ENCODE results near the gene SIVA1.

Gene SIVA1

DNA sequence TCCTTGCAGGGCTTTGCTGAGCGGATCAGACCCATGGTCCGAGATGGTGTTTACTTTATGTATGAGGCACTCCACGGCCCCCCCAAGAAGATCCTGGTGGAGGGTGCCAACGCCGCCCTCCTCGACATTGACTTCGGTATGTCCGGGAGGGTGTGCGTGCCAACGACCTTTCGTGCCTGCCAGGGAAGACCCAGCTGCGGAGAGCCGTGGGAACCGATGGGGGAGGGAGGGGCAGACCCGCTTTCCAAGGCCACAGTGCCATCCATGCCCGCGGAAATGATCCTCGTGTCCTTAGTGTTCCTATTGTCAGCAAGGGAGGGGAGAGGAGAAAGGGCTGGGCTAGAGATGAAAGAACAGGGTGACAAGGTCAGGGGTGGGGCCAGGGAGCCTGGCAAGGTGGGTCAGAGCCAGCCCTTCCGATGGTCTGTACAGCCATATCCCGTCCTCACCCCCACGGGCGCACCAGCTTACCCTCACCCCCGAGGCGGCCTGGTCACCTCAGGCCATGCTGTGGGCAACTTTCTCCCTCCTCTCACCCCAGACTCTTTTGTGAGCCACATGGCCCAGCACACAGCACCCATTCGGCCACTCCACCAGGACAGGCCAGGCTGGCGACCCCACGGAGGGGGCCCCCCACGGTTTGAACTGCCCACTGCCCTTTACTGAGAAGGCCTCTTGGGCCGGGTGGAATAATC, 11.7 kb upstream of the SIVA1 start:
- H3K27ac ChIP-seq (ENCODE audit: extremely low read depth, low read depth, low read length), result no peak overlapping the region
- no peaks in the 10 kb centered on the region for H3K9me3 ChIP-seq (ENCODE audit: control insufficient read depth, insufficient read depth, low read depth, low read length)
- CTCF ChIA-PET, result no interaction called here
- no peak overlapping the region for H3K4me3 ChIP-seq (ENCODE audit: low read depth, low read length)
- POLR2A ChIA-PET, result no interaction called here
- H3K4me1 ChIP-seq (ENCODE audit: control insufficient read depth, insufficient read depth, low read length), result no peaks in the 10 kb centered on the region
- no peaks in the 10 kb centered on the region for H3K36me3 ChIP-seq (ENCODE audit: control insufficient read depth in 2 of 2, insufficient read depth in 1 of 2, low read length in 2 of 2)
- TF ChIP-seq, protein P1, sequence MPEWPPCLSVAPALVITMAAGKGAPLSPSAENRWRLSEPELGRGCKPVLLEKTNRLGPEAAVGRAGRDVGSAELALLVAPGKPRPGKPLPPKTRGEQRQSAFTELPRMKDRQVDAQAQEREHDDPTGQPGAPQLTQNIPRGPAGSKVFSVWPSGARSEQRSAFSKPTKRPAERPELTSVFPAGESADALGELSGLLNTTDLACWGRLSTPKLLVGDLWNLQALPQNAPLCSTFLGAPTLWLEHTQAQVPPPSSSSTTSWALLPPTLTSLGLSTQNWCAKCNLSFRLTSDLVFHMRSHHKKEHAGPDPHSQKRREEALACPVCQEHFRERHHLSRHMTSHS (tag by site-specific recombination; IDR thresholded peaks at IDR 0.05), result no peak
- TF ChIP-seq ZNF473 (tag by site-specific recombination; IDR thresholded peaks at IDR 0.05), result no peak

DNA sequence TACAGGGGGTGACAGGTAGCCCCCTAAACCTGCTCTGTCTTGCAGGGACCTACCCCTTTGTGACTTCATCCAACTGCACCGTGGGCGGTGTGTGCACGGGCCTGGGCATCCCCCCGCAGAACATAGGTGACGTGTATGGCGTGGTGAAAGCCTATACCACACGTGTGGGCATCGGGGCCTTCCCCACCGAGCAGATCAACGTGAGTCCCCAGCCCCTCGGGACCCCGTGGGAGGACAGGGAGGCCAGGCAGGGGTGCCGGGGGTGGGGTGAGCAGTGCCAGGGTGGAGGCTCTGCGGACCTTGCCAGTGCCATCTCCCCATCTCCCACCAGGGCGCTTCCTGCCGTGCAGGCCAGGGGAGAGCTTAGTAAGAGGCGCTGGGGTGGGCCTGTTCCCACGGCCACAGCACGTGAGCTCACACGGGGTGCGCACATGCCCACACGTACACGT, 11.1 kb upstream of the SIVA1 start:
- POLR2A ChIA-PET, result interaction anchor here (2.1 kb wide), 1 partner anchor 11 kb away, joined by 9 read pairs; the partner anchor contains the start of gene SIVA1
- Histone ChIP-seq H3K4me3 (ENCODE audit: low read depth, low read length) (no peak overlapping the region), H3K4me1 (ENCODE audit: control insufficient read depth, insufficient read depth, low read length) (no peaks in the 10 kb centered on the region), H3K36me3 (ENCODE audit: control insufficient read depth in 2 of 2, insufficient read depth in 1 of 2, low read length in 2 of 2) (no peaks in the 10 kb centered on the region), H3K27ac (ENCODE audit: extremely low read depth, low read depth, low read length) (no peak overlapping the region), H3K9me3 (ENCODE audit: control insufficient read depth, insufficient read depth, low read depth, low read length) (no peaks in the 10 kb centered on the region)
- TF ChIP-seq ZNF660 (tag by site-specific recombination; IDR thresholded peaks at IDR 0.05) (no peak), ZNF239 (tag by site-specific recombination; IDR thresholded peaks at IDR 0.05) (peak; percentile 88), EGR2 (tag by site-specific recombination; IDR thresholded peaks at IDR 0.05; ENCODE audit: low read depth) (peak; percentile 67), ZFP41 (tag by site-specific recombination; IDR thresholded peaks at IDR 0.05; ENCODE audit: borderline replicate concordance) (no peak), ZFHX2 (tag by site-specific recombination; conservative IDR thresholded peaks at IDR 0.05) (peak; percentile 80)
- CTCF ChIA-PET, result no interaction called here

DNA sequence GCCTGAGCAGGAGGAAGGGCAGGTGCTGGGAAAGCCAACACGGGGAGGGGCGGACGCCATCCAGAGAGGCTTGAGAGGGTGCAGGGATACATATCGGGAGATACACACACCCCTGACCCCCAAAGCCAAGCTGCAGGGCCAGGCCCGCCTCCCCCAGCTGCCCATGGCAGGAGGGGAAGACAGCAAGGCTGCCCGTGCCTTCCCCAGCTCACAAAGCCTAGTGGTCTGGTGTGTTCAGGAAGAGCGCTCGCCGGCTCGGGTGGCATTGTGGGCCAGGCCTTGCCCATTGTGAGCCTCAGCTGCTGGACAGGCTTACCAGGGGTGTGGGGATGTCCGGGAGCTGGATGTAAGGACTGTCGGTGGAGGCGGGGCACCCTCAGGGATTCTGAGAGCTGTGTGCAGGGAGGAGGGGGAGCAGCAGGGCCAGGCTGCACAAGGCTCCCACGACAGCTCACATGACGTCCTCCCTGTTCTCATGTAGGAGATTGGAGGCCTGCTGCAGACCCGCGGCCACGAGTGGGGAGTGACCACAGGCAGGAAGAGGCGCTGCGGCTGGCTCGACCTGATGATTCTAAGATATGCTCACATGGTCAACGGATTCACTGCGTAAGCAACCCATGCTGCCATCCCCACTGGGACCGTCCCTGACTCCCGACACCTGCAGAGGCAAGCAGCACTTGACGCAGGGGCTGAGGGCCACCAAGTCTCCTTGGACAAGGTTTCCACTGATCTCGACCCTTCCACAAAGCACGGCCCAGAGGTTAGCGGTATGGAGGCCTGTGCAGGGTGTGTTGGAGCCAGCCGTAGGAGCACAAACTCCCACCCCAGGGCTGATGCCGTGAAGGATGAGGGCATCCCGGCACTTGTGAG, 10.1 kb upstream of the SIVA1 start:
- Histone ChIP-seq H3K9me3 (ENCODE audit: control insufficient read depth, insufficient read depth, low read depth, low read length) (no peaks in the 10 kb centered on the region), H3K4me3 (ENCODE audit: low read depth, low read length) (no peak overlapping the region), H3K36me3 (ENCODE audit: control insufficient read depth in 2 of 2, insufficient read depth in 1 of 2, low read length in 2 of 2) (no peaks in the 10 kb centered on the region), H3K4me1 (ENCODE audit: control insufficient read depth, insufficient read depth, low read length) (no peaks in the 10 kb centered on the region), H3K27ac (ENCODE audit: extremely low read depth, low read depth, low read length) (no peak overlapping the region)
- ChIA-PET POLR2A (interaction anchor here (2.1 kb wide), 1 partner anchor 10 kb away, joined by 9 read pairs; the partner anchor contains the start of gene SIVA1), CTCF (interaction anchor here (0.5 kb wide), 1 partner anchor 1630 kb away, joined by 3 read pairs; no protein-coding TSS in a partner anchor)
- TF ChIP-seq, protein P2, sequence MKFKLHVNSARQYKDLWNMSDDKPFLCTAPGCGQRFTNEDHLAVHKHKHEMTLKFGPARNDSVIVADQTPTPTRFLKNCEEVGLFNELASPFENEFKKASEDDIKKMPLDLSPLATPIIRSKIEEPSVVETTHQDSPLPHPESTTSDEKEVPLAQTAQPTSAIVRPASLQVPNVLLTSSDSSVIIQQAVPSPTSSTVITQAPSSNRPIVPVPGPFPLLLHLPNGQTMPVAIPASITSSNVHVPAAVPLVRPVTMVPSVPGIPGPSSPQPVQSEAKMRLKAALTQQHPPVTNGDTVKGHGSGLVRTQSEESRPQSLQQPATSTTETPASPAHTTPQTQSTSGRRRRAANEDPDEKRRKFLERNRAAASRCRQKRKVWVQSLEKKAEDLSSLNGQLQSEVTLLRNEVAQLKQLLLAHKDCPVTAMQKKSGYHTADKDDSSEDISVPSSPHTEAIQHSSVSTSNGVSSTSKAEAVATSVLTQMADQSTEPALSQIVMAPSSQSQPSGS (tag by site-specific recombination; IDR thresholded peaks at IDR 0.05; ENCODE audit: low read depth), result no peak
- TF ChIP-seq ZNF560 (tag by site-specific recombination; IDR thresholded peaks at IDR 0.05; ENCODE audit: borderline replicate concordance), result no peak
- TF ChIP-seq SP7 (tag by site-specific recombination; IDR thresholded peaks at IDR 0.05), result no peak
- TF ChIP-seq ZNF510 (tag by site-specific recombination; IDR thresholded peaks at IDR 0.05; ENCODE audit: insufficient replicate concordance), result no peak
- TF ChIP-seq, protein P3, sequence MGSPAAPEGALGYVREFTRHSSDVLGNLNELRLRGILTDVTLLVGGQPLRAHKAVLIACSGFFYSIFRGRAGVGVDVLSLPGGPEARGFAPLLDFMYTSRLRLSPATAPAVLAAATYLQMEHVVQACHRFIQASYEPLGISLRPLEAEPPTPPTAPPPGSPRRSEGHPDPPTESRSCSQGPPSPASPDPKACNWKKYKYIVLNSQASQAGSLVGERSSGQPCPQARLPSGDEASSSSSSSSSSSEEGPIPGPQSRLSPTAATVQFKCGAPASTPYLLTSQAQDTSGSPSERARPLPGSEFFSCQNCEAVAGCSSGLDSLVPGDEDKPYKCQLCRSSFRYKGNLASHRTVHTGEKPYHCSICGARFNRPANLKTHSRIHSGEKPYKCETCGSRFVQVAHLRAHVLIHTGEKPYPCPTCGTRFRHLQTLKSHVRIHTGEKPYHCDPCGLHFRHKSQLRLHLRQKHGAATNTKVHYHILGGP (tag by site-specific recombination; IDR thresholded peaks at IDR 0.05), result no peak
- TF ChIP-seq ZNF324 (tag by site-specific recombination; IDR thresholded peaks at IDR 0.05), result no peak
- TF ChIP-seq, protein P4, sequence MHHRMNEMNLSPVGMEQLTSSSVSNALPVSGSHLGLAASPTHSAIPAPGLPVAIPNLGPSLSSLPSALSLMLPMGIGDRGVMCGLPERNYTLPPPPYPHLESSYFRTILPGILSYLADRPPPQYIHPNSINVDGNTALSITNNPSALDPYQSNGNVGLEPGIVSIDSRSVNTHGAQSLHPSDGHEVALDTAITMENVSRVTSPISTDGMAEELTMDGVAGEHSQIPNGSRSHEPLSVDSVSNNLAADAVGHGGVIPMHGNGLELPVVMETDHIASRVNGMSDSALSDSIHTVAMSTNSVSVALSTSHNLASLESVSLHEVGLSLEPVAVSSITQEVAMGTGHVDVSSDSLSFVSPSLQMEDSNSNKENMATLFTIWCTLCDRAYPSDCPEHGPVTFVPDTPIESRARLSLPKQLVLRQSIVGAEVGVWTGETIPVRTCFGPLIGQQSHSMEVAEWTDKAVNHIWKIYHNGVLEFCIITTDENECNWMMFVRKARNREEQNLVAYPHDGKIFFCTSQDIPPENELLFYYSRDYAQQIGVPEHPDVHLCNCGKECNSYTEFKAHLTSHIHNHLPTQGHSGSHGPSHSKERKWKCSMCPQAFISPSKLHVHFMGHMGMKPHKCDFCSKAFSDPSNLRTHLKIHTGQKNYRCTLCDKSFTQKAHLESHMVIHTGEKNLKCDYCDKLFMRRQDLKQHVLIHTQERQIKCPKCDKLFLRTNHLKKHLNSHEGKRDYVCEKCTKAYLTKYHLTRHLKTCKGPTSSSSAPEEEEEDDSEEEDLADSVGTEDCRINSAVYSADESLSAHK (tag by site-specific recombination; IDR thresholded peaks at IDR 0.05), result no peak
- TF ChIP-seq, protein P5, sequence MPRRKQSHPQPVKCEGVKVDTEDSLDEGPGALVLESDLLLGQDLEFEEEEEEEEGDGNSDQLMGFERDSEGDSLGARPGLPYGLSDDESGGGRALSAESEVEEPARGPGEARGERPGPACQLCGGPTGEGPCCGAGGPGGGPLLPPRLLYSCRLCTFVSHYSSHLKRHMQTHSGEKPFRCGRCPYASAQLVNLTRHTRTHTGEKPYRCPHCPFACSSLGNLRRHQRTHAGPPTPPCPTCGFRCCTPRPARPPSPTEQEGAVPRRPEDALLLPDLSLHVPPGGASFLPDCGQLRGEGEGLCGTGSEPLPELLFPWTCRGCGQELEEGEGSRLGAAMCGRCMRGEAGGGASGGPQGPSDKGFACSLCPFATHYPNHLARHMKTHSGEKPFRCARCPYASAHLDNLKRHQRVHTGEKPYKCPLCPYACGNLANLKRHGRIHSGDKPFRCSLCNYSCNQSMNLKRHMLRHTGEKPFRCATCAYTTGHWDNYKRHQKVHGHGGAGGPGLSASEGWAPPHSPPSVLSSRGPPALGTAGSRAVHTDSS (tag by site-specific recombination; IDR thresholded peaks at IDR 0.05), result no peak
- TF ChIP-seq, protein P6, sequence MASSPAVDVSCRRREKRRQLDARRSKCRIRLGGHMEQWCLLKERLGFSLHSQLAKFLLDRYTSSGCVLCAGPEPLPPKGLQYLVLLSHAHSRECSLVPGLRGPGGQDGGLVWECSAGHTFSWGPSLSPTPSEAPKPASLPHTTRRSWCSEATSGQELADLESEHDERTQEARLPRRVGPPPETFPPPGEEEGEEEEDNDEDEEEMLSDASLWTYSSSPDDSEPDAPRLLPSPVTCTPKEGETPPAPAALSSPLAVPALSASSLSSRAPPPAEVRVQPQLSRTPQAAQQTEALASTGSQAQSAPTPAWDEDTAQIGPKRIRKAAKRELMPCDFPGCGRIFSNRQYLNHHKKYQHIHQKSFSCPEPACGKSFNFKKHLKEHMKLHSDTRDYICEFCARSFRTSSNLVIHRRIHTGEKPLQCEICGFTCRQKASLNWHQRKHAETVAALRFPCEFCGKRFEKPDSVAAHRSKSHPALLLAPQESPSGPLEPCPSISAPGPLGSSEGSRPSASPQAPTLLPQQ (tag by site-specific recombination; IDR thresholded peaks at IDR 0.05), result no peak
- TF ChIP-seq, protein P7, sequence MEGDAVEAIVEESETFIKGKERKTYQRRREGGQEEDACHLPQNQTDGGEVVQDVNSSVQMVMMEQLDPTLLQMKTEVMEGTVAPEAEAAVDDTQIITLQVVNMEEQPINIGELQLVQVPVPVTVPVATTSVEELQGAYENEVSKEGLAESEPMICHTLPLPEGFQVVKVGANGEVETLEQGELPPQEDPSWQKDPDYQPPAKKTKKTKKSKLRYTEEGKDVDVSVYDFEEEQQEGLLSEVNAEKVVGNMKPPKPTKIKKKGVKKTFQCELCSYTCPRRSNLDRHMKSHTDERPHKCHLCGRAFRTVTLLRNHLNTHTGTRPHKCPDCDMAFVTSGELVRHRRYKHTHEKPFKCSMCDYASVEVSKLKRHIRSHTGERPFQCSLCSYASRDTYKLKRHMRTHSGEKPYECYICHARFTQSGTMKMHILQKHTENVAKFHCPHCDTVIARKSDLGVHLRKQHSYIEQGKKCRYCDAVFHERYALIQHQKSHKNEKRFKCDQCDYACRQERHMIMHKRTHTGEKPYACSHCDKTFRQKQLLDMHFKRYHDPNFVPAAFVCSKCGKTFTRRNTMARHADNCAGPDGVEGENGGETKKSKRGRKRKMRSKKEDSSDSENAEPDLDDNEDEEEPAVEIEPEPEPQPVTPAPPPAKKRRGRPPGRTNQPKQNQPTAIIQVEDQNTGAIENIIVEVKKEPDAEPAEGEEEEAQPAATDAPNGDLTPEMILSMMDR (tag by site-specific recombination; IDR thresholded peaks at IDR 0.05), result no peak
